ENCODE measurements around the gene PWP1.

GRCh38 chr12:107649661-107650061 is 35.9 kb upstream of the PWP1 start:
- no peak for TF ChIP-seq GATA2 (IDR thresholded peaks at IDR 0.05; ENCODE audit: low read depth, low read length)
- TF ChIP-seq GATA3 (IDR thresholded peaks at IDR 0.05; ENCODE audit: low read depth, low read length), result no peak

Data from SH-SY5Y (cell line).